Iris pigment epithelial cell (primary cell): ENCODE results near the gene CHST3.
"Not testable (repeated sequence)": the region's sequence is repeated elsewhere in the genome, so short reads cannot be mapped to it uniquely, and the experiment has no call there.

Experiments
- DNase-seq: peaks from one replicate; pipeline ENCODE4 v3.0.0-alpha.2; 2011; ENCODE audit warnings: low read depth

The CHST3 gene

GRCh38 chr10:72032409-72033162 is 68.4 kb downstream of the CHST3 start:
- not testable (repeated sequence) for DNase-seq

DNA sequence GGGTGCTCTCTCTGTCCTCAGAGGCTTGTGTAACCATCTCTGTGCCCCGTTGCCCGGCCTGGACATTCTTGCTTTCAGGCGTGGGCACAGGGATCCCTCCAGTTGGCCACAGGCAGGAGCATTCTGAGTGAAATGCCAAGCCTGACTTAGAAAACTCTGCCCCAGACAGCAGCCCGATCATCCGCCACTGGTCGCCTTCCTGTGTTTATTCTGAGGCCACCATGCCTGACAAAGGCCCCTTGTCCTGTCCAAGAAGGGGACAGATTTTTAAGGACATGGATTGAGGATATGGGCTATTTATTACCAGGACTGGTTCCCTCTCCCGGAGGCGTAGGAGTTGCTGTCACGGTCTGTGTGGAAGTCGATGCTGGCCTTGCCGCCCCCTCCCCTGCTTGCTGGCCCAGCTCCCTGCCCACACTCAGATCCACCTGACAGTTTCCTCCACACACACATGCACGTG is 69.9 kb downstream of the CHST3 start:
- DNase-seq = no peak

DNA sequence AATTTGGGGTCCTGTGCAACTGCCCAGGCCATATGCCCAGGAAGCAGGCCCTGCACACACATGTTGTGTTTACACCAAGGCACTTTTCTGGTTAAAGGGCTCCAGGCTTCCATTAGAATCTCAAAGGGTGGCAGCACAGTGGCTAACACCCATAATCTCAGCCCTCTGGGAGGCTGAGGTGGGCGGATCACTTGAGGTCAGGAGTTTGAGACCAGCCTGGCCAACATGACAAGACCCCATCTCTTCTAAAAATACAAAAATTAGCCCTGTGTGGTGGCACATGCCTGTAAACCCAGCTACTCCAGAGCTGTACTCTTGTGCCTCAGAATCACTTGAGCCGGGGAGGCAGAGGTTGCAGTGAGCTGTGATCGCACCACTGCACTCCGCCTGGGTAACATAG is 70.6 kb downstream of the CHST3 start:
- DNase-seq = no peak

- no peak for DNase-seq
Measured at GRCh38 chr10:72035252-72035887, 71.2 kb downstream of the CHST3 start.

DNA sequence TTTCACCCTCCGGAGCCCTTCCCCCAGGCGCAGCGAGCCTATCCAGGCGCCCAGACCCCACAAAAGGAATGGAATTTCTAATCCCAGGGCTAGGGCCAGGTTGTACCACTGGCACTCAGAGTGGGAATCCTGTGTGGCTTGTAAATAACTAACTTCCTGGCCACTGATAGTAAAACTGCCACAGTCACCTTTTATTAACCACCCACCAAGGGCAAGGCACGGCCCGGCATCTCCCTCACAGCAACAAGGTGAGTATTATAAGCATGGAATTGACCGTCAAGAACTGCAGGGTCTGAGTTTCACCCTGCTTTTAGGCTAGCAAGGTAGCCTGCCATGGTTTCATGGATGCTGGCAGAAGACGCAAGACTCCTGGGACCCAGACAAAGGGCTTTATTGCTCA is 73.1 kb downstream of the CHST3 start:
- DNase-seq = no peak

GRCh38 chr10:72037811-72038210 is 73.6 kb downstream of the CHST3 start:
- DNase-seq = no peak

GRCh38 chr10:72038458-72039001 is 74.3 kb downstream of the CHST3 start:
- no peak for DNase-seq

- no peak for DNase-seq
Measured at GRCh38 chr10:72039377-72039776, 75.2 kb downstream of the CHST3 start.

GRCh38 chr10:72041491-72041890 is 77.3 kb downstream of the CHST3 start:
- DNase-seq = no peak

DNA sequence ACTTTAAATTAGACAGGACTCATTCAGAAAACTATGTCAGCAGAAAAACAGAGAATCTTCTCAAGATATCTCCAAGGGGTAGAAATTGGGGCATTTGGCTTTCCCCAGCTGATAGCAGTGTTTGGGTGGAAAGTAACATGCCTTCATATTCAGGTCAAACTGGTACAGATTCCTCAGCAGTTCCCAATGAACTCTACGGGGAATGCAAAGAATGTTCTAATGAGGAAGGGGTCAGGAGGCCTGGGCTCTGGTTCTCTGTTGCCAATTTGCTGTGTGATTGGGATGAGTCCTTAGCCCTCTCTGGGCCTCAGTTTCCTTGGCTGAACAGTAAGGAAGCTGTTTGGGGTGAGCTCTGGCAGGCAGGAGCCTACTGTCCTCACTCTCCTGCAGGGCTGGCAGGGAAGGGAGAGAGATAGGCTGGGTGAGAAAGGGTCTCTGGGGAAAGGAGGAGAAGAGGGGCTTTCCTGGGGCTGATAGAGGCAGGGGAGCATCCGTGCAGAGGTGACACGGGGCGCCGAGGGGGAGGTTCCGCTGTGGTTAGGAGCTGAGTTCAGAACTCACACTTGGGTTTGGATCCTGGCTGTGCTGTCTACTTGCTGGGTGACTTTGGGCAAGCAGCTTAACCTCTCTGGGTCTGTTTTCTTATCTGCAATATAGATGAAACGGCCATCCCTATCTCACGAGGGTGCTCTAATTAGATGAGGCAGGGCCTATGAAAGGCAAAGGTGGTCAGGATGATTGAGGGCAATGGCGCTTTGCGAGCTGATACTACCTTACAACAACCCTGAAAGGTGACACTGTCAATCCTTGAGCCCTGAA is 79.0 kb downstream of the CHST3 start:
- DNase-seq = no peak

GRCh38 chr10:72044417-72045041 is 80.3 kb downstream of the CHST3 start:
- DNase-seq = no peak

DNA sequence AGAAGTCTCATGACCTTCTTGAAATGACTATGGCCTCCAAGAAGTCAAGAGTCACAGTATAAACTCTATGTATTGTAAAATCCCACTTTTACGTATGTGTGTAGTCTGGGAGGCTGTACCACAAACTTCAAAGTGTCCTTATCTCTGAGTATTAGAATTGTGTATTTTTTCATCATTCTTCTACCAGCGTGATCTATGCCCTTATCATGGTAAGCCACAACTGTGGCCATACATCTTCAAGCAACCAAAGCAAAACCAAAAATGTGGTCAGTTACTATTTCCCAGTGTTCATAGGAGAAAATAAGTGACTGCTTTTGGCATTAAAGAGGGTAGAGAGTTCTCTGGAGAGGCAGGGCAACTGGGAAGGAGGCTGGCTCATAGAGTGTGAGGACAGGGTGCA is 81.4 kb downstream of the CHST3 start:
- DNase-seq = peak; percentile 26

- peak; percentile 86 for DNase-seq
Measured at GRCh38 chr10:72048450-72049124, 84.4 kb downstream of the CHST3 start.

- DNase-seq = no peak
Measured at GRCh38 chr10:72049472-72049871, 85.3 kb downstream of the CHST3 start.

DNA sequence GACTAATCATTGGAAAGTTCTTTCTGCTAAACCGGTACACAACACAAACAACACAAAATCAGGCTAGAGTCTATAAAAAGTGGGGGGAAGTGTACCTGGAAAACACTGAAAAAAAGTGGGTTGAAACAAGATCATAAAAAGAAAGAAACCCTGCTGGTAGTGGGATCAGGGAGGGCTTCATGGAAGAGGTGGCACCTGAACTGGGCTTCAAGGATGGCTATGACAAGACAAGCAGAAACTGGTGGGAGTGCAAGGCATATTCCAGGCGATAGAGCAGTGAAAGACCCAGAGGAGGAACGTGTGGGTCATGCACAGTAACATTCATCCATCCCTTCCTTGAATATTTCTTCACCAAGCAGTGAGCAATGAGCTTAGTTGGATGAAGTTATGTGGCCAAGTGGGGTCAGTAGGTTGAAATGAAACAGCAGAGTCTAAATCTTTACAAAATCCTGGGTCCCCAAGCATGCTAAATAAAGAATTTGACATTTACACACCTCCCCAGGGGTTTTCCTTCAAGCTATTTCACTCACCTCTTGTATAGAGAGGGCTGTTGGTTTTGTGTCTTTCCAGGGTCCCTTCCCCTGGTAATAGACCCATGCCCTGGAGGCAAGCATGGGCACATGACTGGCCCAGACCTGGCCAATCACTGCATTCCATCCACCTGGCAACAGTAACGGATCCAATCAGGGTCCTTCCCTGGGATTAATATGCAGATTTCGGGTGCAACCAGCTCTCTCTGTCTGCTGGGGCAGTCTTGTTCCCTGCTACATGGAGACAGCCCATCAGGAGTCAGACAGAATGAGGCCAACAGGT is 86.0 kb downstream of the CHST3 start:
- peak; percentile 56 for DNase-seq

DNA sequence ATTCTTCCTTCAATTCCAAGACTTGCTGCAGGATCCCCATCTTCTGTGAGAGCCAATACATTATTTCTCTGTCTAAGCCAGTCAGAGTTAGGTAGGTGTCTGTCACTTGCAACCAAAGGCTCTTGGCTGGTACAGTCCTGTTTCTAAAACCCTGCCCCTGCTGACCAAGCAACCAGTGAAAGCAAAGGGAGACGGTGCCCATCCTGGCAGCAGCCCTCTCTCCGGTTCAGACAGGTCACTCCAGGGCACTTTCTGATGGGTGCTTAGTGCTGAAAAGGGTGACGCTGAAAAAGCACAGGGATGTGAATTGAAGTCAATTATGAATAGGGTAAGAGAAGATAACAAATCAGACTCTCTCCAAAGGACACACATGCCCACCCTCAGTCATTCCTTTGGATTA is 86.7 kb downstream of the CHST3 start:
- no peak for DNase-seq

DNA sequence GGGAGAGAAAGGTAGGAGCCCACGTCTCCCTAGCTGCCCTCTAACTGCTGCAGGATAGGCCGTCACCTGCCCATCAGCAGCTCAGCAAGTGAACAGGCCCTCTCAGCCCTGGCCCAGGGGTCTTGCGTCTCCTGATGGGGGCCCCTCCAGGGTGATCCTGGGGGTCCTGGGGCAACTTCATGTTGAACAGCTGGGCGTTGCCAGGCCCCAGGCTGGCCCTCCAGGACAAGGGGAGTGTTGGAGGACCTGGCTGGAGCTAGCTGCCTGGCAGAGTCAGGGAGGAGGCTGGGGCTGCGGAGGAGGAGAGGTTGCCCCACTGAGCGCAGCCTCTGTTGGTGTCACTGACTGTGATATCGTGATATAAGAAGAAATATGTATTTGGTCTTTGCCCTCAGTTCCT is 89.5 kb downstream of the CHST3 start:
- DNase-seq = no peak

- DNase-seq = no peak
Measured at GRCh38 chr10:72056113-72056512, 91.9 kb downstream of the CHST3 start.

GRCh38 chr10:72056932-72057751 is 92.9 kb downstream of the CHST3 start:
- DNase-seq = no peak
